ENCODE results near the gene PAIP2B.

- TF ChIP-seq GABPA (IDR thresholded peaks at IDR 0.05; ENCODE audit: low read depth, low read length): no peak
- TF ChIP-seq GABPA (CRISPR knock-in tag; IDR thresholded peaks at IDR 0.05; ENCODE audit: low read depth): no peak
- TF ChIP-seq, protein P1, sequence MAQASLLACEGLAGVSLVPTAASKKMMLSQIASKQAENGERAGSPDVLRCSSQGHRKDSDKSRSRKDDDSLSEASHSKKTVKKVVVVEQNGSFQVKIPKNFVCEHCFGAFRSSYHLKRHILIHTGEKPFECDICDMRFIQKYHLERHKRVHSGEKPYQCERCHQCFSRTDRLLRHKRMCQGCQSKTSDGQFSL (CRISPR knock-in tag; IDR thresholded peaks at IDR 0.05): no peak
- no peak for TF ChIP-seq FOXJ3 (CRISPR knock-in tag; IDR thresholded peaks at IDR 0.05; ENCODE audit: borderline replicate concordance)
- TF ChIP-seq MIER2 (CRISPR knock-in tag; IDR thresholded peaks at IDR 0.05): no peak
- no peak for TF ChIP-seq ZSCAN21 (CRISPR knock-in tag; IDR thresholded peaks at IDR 0.05; ENCODE audit: borderline replicate concordance)
- no peak for TF ChIP-seq CHD2 (IDR thresholded peaks at IDR 0.05; ENCODE audit: low read depth, low read length)
Observed at GRCh38 chr2:71190656-71191569, 36.0 kb downstream of the PAIP2B start.
